NCI-H128 (cell line): ENCODE results near the gene TUBA3D.
"Not testable (repeated sequence)": the region's sequence is repeated elsewhere in the genome, so short reads cannot be mapped to it uniquely, and the experiment has no call there.

Source experiments
- DNase-seq: peaks from one replicate; lab custom pipeline; 2025; ENCODE audit not compliant: unreplicated experiment; lab: John Stamatoyannopoulos, UW

Gene TUBA3D

DNA sequence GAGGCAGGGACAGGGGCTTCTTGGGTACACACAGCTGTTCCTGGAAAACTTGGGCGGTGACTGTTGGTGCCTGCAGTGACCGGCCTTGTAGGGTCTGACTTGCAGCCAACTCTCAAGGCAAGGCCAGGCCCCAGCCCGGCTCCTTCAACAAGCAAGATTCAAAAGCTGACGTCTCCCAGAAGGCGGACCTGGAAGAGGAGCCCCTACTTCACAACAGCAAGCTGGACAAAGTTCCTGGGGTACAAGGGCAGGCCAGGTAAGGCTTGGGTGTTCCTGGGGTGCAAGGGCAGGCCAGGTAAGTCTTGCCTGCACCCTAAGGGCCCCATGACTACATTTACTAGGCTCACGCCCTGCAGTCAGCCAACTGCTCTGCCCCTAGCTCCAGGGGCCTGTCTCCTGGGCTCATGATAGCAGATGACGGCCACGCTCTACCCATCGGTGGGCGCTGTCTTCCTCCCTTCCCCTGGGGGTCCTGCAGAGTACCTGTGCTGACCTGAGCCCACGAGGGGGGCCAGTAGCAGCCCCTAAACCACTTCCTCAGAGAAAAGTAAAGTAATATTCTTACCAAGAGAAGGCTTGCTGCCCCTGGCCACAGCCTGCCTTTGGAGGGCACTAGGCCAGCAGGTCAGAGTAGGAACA, 55.7 kb downstream of the TUBA3D start:
- not testable (repeated sequence) for DNase-seq
